ENCODE data around the gene WEE2. TPM values are rescaled to one million over a fixed set of nuclear protein-coding genes. Genes with fewer than 3 reads are reported as not detected.

WEE2 gene
- total and polyA plus RNA-seq, 2 of the 13 experiments (the other 11 are each of a cell fraction or from before 2014, with no cell fraction given) = not detected

DNA sequence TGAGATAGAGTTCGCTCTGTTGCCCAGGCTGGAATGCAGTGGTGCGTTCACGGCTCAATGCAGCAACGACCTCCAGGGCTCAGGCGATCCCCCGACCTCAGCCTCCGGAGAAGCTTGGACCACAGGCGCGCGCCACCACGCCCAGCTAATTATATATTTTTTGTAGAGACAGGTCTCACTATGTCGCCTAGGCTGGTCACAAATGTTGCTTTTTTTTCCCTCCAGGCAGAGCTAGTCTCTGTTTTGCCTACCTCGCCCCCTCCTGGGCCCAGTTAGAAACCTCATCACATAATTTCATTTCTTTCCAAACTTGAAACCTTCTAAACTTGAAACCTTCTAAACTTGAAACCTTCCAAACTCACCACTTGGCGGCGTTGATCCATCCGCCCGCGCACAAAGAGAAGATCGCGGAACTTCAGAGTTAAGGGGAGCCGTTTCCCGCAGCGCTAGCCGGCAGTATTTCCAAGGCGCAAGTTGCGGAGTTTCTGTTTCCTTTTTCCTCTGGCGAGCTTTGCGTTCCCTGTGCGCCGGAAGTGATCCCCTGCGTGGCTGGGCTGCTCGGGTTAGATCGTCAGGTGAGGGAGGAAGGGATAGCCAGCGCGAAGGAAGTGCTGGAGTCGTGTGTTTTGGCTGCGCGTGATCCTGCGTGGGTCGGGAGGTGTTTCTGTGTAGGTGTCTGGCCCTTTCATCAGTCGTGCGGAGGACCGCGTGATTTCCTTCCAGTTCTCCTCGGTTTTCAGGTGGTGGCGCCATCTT, 29.9 kb downstream of the WEE2 start, which contains the start of gene SSBP1 (continued):
- TF ChIP-seq ZNF468 (CRISPR knock-in tag; IDR thresholded peaks at IDR 0.05) (no peak), ZIK1 (CRISPR knock-in tag; IDR thresholded peaks at IDR 0.05; ENCODE audit: borderline replicate concordance, low read depth) (no peak), ZNF142 (CRISPR knock-in tag; IDR thresholded peaks at IDR 0.05) (peak; percentile 37; the same call in 1 of the 2 replicates), GTF3A (CRISPR knock-in tag; conservative IDR thresholded peaks at IDR 0.05) (peak; percentile 83), PRPF4 (IDR thresholded peaks at IDR 0.05; ENCODE audit: low read depth, low read length, poor library complexity, severe bottlenecking) (no peak), ZNF18 (CRISPR knock-in tag; IDR thresholded peaks at IDR 0.05; ENCODE audit: insufficient replicate concordance) (no peak), NFATC3 (CRISPR knock-in tag; IDR thresholded peaks at IDR 0.05) (no peak), ZNF780A (CRISPR knock-in tag; IDR thresholded peaks at IDR 0.05) (no peak), ZFP36 (IDR thresholded peaks at IDR 0.05; ENCODE audit: borderline replicate concordance, low read depth, low read length, partially characterized antibody) (no peak), ATAD3A (CRISPR knock-in tag; IDR thresholded peaks at IDR 0.05) (no peak), ZBTB1 (CRISPR knock-in tag; IDR thresholded peaks at IDR 0.05; ENCODE audit: borderline replicate concordance) (peak; percentile 30; the same call in 1 of the 2 replicates)
- TF ChIP-seq, protein P1, sequence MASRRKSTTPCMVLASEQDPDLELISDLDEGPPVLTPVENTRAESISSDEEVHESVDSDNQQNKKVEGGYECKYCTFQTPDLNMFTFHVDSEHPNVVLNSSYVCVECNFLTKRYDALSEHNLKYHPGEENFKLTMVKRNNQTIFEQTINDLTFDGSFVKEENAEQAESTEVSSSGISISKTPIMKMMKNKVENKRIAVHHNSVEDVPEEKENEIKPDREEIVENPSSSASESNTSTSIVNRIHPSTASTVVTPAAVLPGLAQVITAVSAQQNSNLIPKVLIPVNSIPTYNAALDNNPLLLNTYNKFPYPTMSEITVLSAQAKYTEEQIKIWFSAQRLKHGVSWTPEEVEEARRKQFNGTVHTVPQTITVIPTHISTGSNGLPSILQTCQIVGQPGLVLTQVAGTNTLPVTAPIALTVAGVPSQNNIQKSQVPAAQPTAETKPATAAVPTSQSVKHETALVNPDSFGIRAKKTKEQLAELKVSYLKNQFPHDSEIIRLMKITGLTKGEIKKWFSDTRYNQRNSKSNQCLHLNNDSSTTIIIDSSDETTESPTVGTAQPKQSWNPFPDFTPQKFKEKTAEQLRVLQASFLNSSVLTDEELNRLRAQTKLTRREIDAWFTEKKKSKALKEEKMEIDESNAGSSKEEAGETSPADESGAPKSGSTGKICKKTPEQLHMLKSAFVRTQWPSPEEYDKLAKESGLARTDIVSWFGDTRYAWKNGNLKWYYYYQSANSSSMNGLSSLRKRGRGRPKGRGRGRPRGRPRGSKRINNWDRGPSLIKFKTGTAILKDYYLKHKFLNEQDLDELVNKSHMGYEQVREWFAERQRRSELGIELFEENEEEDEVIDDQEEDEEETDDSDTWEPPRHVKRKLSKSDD (CRISPR knock-in tag; IDR thresholded peaks at IDR 0.05; ENCODE audit: low read depth) = no peak; the same call in 1 of the 2 replicates
- TF ChIP-seq, protein P2, sequence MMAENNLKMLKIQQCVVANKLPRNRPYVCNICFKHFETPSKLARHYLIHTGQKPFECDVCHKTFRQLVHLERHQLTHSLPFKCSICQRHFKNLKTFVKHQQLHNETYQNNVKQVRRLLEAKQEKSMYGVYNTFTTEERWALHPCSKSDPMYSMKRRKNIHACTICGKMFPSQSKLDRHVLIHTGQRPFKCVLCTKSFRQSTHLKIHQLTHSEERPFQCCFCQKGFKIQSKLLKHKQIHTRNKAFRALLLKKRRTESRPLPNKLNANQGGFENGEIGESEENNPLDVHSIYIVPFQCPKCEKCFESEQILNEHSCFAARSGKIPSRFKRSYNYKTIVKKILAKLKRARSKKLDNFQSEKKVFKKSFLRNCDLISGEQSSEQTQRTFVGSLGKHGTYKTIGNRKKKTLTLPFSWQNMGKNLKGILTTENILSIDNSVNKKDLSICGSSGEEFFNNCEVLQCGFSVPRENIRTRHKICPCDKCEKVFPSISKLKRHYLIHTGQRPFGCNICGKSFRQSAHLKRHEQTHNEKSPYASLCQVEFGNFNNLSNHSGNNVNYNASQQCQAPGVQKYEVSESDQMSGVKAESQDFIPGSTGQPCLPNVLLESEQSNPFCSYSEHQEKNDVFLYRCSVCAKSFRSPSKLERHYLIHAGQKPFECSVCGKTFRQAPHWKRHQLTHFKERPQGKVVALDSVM (CRISPR knock-in tag; IDR thresholded peaks at IDR 0.05) = peak; percentile 56
